Heart right ventricle (tissue), 16 donors: ENCODE data around the gene GPBP1L1. TPM values are rescaled to one million over a fixed set of nuclear protein-coding genes. Genes with fewer than 3 reads are reported as not detected.

Source experiments
- ATAC-seq, 8 donors: fragments of 200-7000 bp; cut with Tn5 transposase; one replicate each; pipeline ENCODE4 v1.9.1; 2020; ENCODE audit warnings: mild to moderate bottlenecking in 8 of 8, moderate library complexity in 8 of 8, moderate number of reproducible peaks in 1 of 8
- DNase-seq, 2 donors: peaks; one replicate each; pipeline ENCODE4 v3.0.0-alpha.2; 2020
- H3K27ac ChIP-seq, 10 donors: fragments of 200-600 bp; sonication (generic) in 2 of 10; one replicate each; pipeline versions ENCODE4 v1.5.0 to v1.8.0; 2020 to 2022; ENCODE audit warnings: mild to moderate bottlenecking in 3 of 10
- H3K27me3 ChIP-seq, 7 donors: fragments of 200-600 bp; one replicate each; pipeline ENCODE4 v1.8.0; 2021 to 2022; ENCODE audit warnings: mild to moderate bottlenecking in 2 of 7
- H3K36me3 ChIP-seq, 9 donors: fragments of 200-600 bp; sonication (generic) in 1 of 9; one replicate each; pipeline versions ENCODE4 v1.5.0 to v1.8.0; 2020 to 2022; ENCODE audit warnings: mild to moderate bottlenecking in 2 of 9
- H3K4me1 ChIP-seq, 9 donors: fragments of 200-600 bp; sonication (generic) in 1 of 9; one replicate each; pipeline versions ENCODE4 v1.5.0 to v1.8.0; 2020 to 2022; ENCODE audit warnings: mild to moderate bottlenecking in 4 of 9
- H3K4me3 ChIP-seq, 10 donors: fragments of 200-600 bp; sonication (generic) in 2 of 10; one replicate each; pipeline versions ENCODE4 v1.5.0 to v1.8.0; 2020 to 2022; ENCODE audit warnings: mild to moderate bottlenecking in 7 of 10, moderate library complexity in 2 of 10
- H3K9me3 ChIP-seq, 11 donors: fragments of 200-600 bp in 10 of 11; sonication (generic) in 2 of 11; one replicate each; pipeline versions ENCODE4 v1.5.0 to v1.8.0; 2013 to 2022; ENCODE audit warnings: mild to moderate bottlenecking in 2 of 11, control low read depth in 1 of 11, moderate library complexity in 1 of 11
- CTCF ChIP-seq, 9 donors: fragments of 200-600 bp; sonication (generic) in 2 of 9; IDR thresholded peaks; one replicate each; pipeline versions ENCODE4 v1.5.0 to v1.8.0; 2021 to 2022; ENCODE audit warnings: antibody characterized with exemption in 9 of 9, mild to moderate bottlenecking in 5 of 9, moderate library complexity in 1 of 9
- WGBS, 2 donors: extraction: QIAGEN DNeasy Blood & Tissue Kit; methylation state at CpG; one replicate each; pipeline ENCODE4 v1.1.7; 2013; ENCODE audit warnings: inconsistent platforms in 1 of 2; 5-methylcytosine and 5-hydroxymethylcytosine counted together
- intact Hi-C, 10 donors: fragments of 100-400 bp; cut with DNase I; formaldehyde crosslinking; loops; one replicate each; pipeline versions ENCODE4 v1.11.1 to v1.14.2; 2022
- polyA plus RNA-seq, 2 donors: library from polyadenylated mRNA; stranded (reverse); fragments of 200-250 nt; gene quantifications; one replicate each; pipeline ENCODE4 v1.2.3, GENCODE V29; 2013
- total RNA-seq, 10 donors: library from RNA; stranded (reverse); fragmentation: NEBNext Ultra II Directional in 3 of 10; extraction: Animal tissue kit (Norgen Biotek cat#: 25700) in 3 of 10; gene quantifications; one replicate each; pipeline versions ENCODE4 v1.2.1 to v1.2.4, GENCODE V29; 2021 to 2023
- donor health status: Arrhythmogenic right ventricular cardiomyopathy.
- donor health status: ischemic (EF 13 %, LVEDD 7.1; RV severe dilation, severe dysfunction).
- donor health status: healthy with polysubstance abuse.
- donor health status: DM: no; HTN: yes; CAD: no.
- donor health status: DM: no; HTN: no; CAD: no.
- donor health status: ischemic (EF 25% LVEDD 6.9; RV normal size, moderate dysfunction).
- donor health status: ischemic (EF 25% LVEDD 5.7; RV mildly dilated, moderate dysfunction).
- donor health status: healthy.
- donor health status: DM: yes; HTN: yes; CAD: no.
- donor health status: Ischemic cardiomyopathy.
- donor health status: ischemic (EF 35%, LVEDD 5.7; RV mildly dilated, moderate dysfunction).
- donor health status: nonischemic (EF 11% LVEDD 7.7; RV severe dilation, severe dysfunction).
- donor health status: DM: yes; HTN: yes; CAD: no.
- donor health status: PGD.
- donor health status: ischemic (EF 29% LVEDD 5.4; RV normal size, mild dysfunction).
- donor health status: nonischemic (EF 23%, LVEDD 6.1; RV moderate dilation, normal function).

GPBP1L1 gene
- total and polyA plus RNA-seq, 12 donors: 27.6 to 95.0 (median 81.6) TPM

GRCh38 chr1:45630429-45630828 is 55.9 kb downstream of the GPBP1L1 start:
- 91 to 95% methylated on average over 1 of the region's 1 CpG for WGBS, 2 donors
- TF ChIP-seq CTCF (IDR thresholded peaks at IDR 0.05): no peak
- no peak for ATAC-seq
- no peak for DNase-seq
- Histone ChIP-seq H3K4me3 (no peak overlapping the region), H3K27ac (no peak overlapping the region), H3K4me1 (peaks cover 0 to 17% (median 2%) of the 10 kb centered on the region in 9 donors), H3K27me3 (no peaks in the 10 kb centered on the region), H3K9me3 (no peaks in the 10 kb centered on the region), H3K36me3 (peaks cover 0 to 100% (median 77%) of the 10 kb centered on the region in 9 donors)
- intact Hi-C loops: no loop called here

GRCh38 chr1:45629035-45629434 is 57.3 kb downstream of the GPBP1L1 start:
- DNase-seq (no peak), ATAC-seq (peak in 4 of 8 donors; percentile 44 to 56 (median 52))
- H3K27me3 ChIP-seq: no peaks in the 10 kb centered on the region
- H3K4me1 ChIP-seq: peaks cover 0 to 13% (median 0%) of the 10 kb centered on the region in 9 donors
- TF ChIP-seq CTCF (IDR thresholded peaks at IDR 0.05): no peak
- H3K36me3 ChIP-seq: peaks cover 0 to 95% (median 65%) of the 10 kb centered on the region in 9 donors
- intact Hi-C loops: loop anchor here in 2 of 10 donors (5.0 to 10.0 kb wide), 2 partner anchors 56 to 117 kb away; partner anchors contain the start of genes GPBP1L1 (in 1 of the 2) and TMEM69 (in 1 of the 2)
- no peaks in the 10 kb centered on the region for H3K9me3 ChIP-seq
- no peak overlapping the region for H3K27ac ChIP-seq
- H3K4me3 ChIP-seq: no peak overlapping the region

GRCh38 chr1:45623972-45624371 is 62.4 kb downstream of the GPBP1L1 start, which contains the start of gene CCDC17:
CCDC17 (minus strand) TSS chr1:45624054; CDS start chr1:45623909, 145 bp downstream.
- H3K36me3 ChIP-seq: peaks cover 0 to 86% (median 21%) of the 10 kb centered on the region in 9 donors
- peak within 1 kb of the TSS in 9 of 10 donors; percentile 5 to 55 (median 26) for H3K4me3 ChIP-seq
- H3K27ac ChIP-seq: peak within 1 kb of the TSS in 5 of 10 donors; percentile 29 to 74 (median 47)
- ATAC-seq: peak in 1 of 8 donors; percentile 12
- 29 to 31% methylated on average over 4 of the region's 4 CpGs for WGBS, 2 donors
- DNase-seq: no peak
- H3K27me3 ChIP-seq: no peaks in the 10 kb centered on the region
- no peak for TF ChIP-seq CTCF (IDR thresholded peaks at IDR 0.05)
- intact Hi-C loops: loop anchor here in 1 of 10 donors (10.0 kb wide), 1 partner anchor 61 kb away; the partner anchor contains the start of genes GPBP1L1 and TMEM69
- peaks cover 6 to 49% (median 25%) of the 10 kb centered on the region in 9 donors for H3K4me1 ChIP-seq
- H3K9me3 ChIP-seq: no peaks in the 10 kb centered on the region

GRCh38 chr1:45622524-45623394 is 63.6 kb downstream of the GPBP1L1 start:
- peak overlapping the region in 9 of 10 donors; percentile 5 to 55 (median 26) for H3K4me3 ChIP-seq
- peak overlapping the region in 7 of 10 donors; percentile 29 to 77 (median 62) for H3K27ac ChIP-seq
- DNase-seq (peak in 1 of 2 donors; percentile 39), ATAC-seq (peak; percentile 14 to 48 (median 34))
- intact Hi-C loops: loop anchor here in 1 of 10 donors (10.0 kb wide), 1 partner anchor 62 kb away; the partner anchor contains the start of genes GPBP1L1 and TMEM69
- H3K36me3 ChIP-seq: peaks cover 0 to 85% (median 14%) of the 10 kb centered on the region in 9 donors
- H3K9me3 ChIP-seq: no peaks in the 10 kb centered on the region
- WGBS, 2 donors: 47 to 51% methylated on average over 78 of the region's 78 CpGs
- H3K27me3 ChIP-seq: no peaks in the 10 kb centered on the region
- H3K4me1 ChIP-seq: peaks cover 6 to 46% (median 25%) of the 10 kb centered on the region in 9 donors
- TF ChIP-seq CTCF (IDR thresholded peaks at IDR 0.05): no peak
